GM12873 (cell line): Measurements from ENCODE around the gene ZNF320.

ENCODE experiments used
- CTCF ChIP-seq: IDR thresholded peaks from 2 replicates; pipeline ENCODE4 v1.5.1; 2012; ENCODE audit warnings: low read depth, mild to moderate bottlenecking, moderate library complexity, low read length, control low read depth; ENCODE audit not compliant: insufficient read depth; ENCODE audit errors: missing control alignments

ZNF320 gene

GRCh38 chr19:52922841-52923777 is 25.7 kb upstream of the ZNF320 start, which contains the start of gene ZNF888:
Gene ZNF888 (minus strand): TSS chr19:52923428. CDS start chr19:52917873, 5,555 bp downstream.
- TF ChIP-seq CTCF: no peak

- no peak for TF ChIP-seq CTCF
Measured at GRCh38 chr19:52917531-52917930, 20.1 kb upstream of the ZNF320 start.

GRCh38 chr19:52910648-52911047 is 13.2 kb upstream of the ZNF320 start:
- TF ChIP-seq CTCF: no peak

- no peak for TF ChIP-seq CTCF
Measured at GRCh38 chr19:52901842-52902241, 4.4 kb upstream of the ZNF320 start.

GRCh38 chr19:52898101-52898500 is 666 bp upstream of the ZNF320 start:
- TF ChIP-seq CTCF: no peak

GRCh38 chr19:52896431-52897137 is 851 bp downstream of the ZNF320 start:
- no peak for TF ChIP-seq CTCF

- no peak for TF ChIP-seq CTCF
Measured at GRCh38 chr19:52891336-52891735, 6.1 kb downstream of the ZNF320 start.
